Measurements from ENCODE around the gene TMEM225B. TPM values are rescaled to one million over a fixed set of nuclear protein-coding genes. Genes with fewer than 3 reads are reported as not detected.
"Not testable (repeated sequence)": the region's sequence is repeated elsewhere in the genome, so short reads cannot be mapped to it uniquely, and the experiment has no call there.

TMEM225B gene
- total and polyA plus RNA-seq, 3 experiments from 2014 or later, result 0.55 to 1.5 (median 0.70) TPM

GRCh38 chr7:99637414-99637813, 39.3 kb downstream of the TMEM225B start:
- CTCF ChIA-PET, result interaction anchor here (0.5 kb wide), 1 partner anchor 135 kb away, joined by 4 read pairs; no protein-coding TSS in a partner anchor
- H3K9me3 Mint-ChIP-seq; H3K4me1 Mint-ChIP-seq; H3K4me1 ChIP-seq (ENCODE audit: insufficient read depth, low read length); H3K4me3 ChIP-seq (ENCODE audit: low read length); H3K27ac ChIP-seq (ENCODE audit: low read depth, low read length); H3K36me3 ChIP-seq (ENCODE audit: insufficient read depth, low read length); POLR2A ChIA-PET; H3K27me3 ChIP-seq (ENCODE audit: insufficient read depth, low read length, poor library complexity, severe bottlenecking); H3K9me3 ChIP-seq (ENCODE audit: low read length); H3K4me3 Mint-ChIP-seq; DNase-seq; H3K27me3 Mint-ChIP-seq: not testable (repeated sequence)
- Mint-ChIP-seq H3K27ac (peak overlapping the region in 2 of 8 donors; percentile 48 to 56), H3K36me3 (peaks cover 0 to 48% (median 11%) of the 10 kb centered on the region in 3 donors)

GRCh38 chr7:99638731-99639130, 40.7 kb downstream of the TMEM225B start:
- H3K27ac Mint-ChIP-seq, result no peak overlapping the region
- H3K9me3 ChIP-seq (ENCODE audit: low read length), result no peaks in the 10 kb centered on the region
- peaks cover 0 to 3% (median 3%) of the 10 kb centered on the region in 3 donors for H3K4me1 Mint-ChIP-seq
- no peak overlapping the region for H3K4me3 ChIP-seq (ENCODE audit: low read length)
- H3K27ac ChIP-seq (ENCODE audit: low read depth, low read length), result no peak overlapping the region
- H3K27me3 Mint-ChIP-seq, result no peaks in the 10 kb centered on the region
- H3K36me3 ChIP-seq (ENCODE audit: insufficient read depth, low read length), result no peaks in the 10 kb centered on the region
- ChIA-PET CTCF (no interaction called here), POLR2A (no interaction called here)
- peaks cover 0 to 43% (median 8%) of the 10 kb centered on the region in 3 donors for H3K36me3 Mint-ChIP-seq
- no peaks in the 10 kb centered on the region for H3K9me3 Mint-ChIP-seq
- H3K4me3 Mint-ChIP-seq, result no peak overlapping the region
- no peak for DNase-seq
- no peaks in the 10 kb centered on the region for H3K27me3 ChIP-seq (ENCODE audit: insufficient read depth, low read length, poor library complexity, severe bottlenecking)
- no peaks in the 10 kb centered on the region for H3K4me1 ChIP-seq (ENCODE audit: insufficient read depth, low read length)

- H3K27ac ChIP-seq (ENCODE audit: low read depth, low read length), result no peak overlapping the region
- no peaks in the 10 kb centered on the region for H3K36me3 ChIP-seq (ENCODE audit: insufficient read depth, low read length)
- H3K4me1 ChIP-seq (ENCODE audit: insufficient read depth, low read length), result no peaks in the 10 kb centered on the region
- H3K4me3 ChIP-seq (ENCODE audit: low read length), result no peak overlapping the region
- Mint-ChIP-seq H3K4me3 (no peak overlapping the region), H3K27ac (no peak overlapping the region), H3K9me3 (no peaks in the 10 kb centered on the region), H3K4me1 (peaks cover 0 to 3% (median 3%) of the 10 kb centered on the region in 3 donors), H3K27me3 (no peaks in the 10 kb centered on the region), H3K36me3 (peaks cover 0 to 40% (median 11%) of the 10 kb centered on the region in 3 donors)
- H3K27me3 ChIP-seq (ENCODE audit: insufficient read depth, low read length, poor library complexity, severe bottlenecking), result no peaks in the 10 kb centered on the region
- no peak for DNase-seq
- no peaks in the 10 kb centered on the region for H3K9me3 ChIP-seq (ENCODE audit: low read length)
- ChIA-PET POLR2A (no interaction called here), CTCF (no interaction called here)
Measured at GRCh38 chr7:99639267-99639666, 41.2 kb downstream of the TMEM225B start.

- no peaks in the 10 kb centered on the region for H3K27me3 Mint-ChIP-seq
- H3K9me3 ChIP-seq (ENCODE audit: low read length), result no peaks in the 10 kb centered on the region
- no peaks in the 10 kb centered on the region for H3K36me3 ChIP-seq (ENCODE audit: insufficient read depth, low read length)
- DNase-seq, result no peak
- no peaks in the 10 kb centered on the region for H3K9me3 Mint-ChIP-seq
- H3K27ac ChIP-seq (ENCODE audit: low read depth, low read length), result no peak overlapping the region
- peaks cover 0 to 3% (median 3%) of the 10 kb centered on the region in 3 donors for H3K4me1 Mint-ChIP-seq
- POLR2A ChIA-PET, result no interaction called here
- CTCF ChIA-PET, result no interaction called here
- H3K4me3 Mint-ChIP-seq, result no peak overlapping the region
- peaks cover 12 to 50% (median 21%) of the 10 kb centered on the region in 3 donors for H3K36me3 Mint-ChIP-seq
- H3K4me1 ChIP-seq (ENCODE audit: insufficient read depth, low read length), result no peaks in the 10 kb centered on the region
- H3K27ac Mint-ChIP-seq, result peak overlapping the region in 4 of 8 donors; percentile 8 to 54 (median 27)
- no peak overlapping the region for H3K4me3 ChIP-seq (ENCODE audit: low read length)
- H3K27me3 ChIP-seq (ENCODE audit: insufficient read depth, low read length, poor library complexity, severe bottlenecking), result no peaks in the 10 kb centered on the region
Measured at GRCh38 chr7:99642027-99642426, 44.0 kb downstream of the TMEM225B start.

- H3K36me3 Mint-ChIP-seq, result peaks cover 16 to 52% (median 31%) of the 10 kb centered on the region in 3 donors
- no peaks in the 10 kb centered on the region for H3K9me3 Mint-ChIP-seq
- no peaks in the 10 kb centered on the region for H3K36me3 ChIP-seq (ENCODE audit: insufficient read depth, low read length)
- ChIA-PET CTCF (no interaction called here), POLR2A (no interaction called here)
- H3K27ac ChIP-seq (ENCODE audit: low read depth, low read length), result no peak overlapping the region
- no peak overlapping the region for H3K4me3 Mint-ChIP-seq
- no peaks in the 10 kb centered on the region for H3K27me3 Mint-ChIP-seq
- no peaks in the 10 kb centered on the region for H3K9me3 ChIP-seq (ENCODE audit: low read length)
- no peak overlapping the region for H3K4me3 ChIP-seq (ENCODE audit: low read length)
- H3K4me1 Mint-ChIP-seq, result peaks cover 0 to 9% (median 0%) of the 10 kb centered on the region in 3 donors
- H3K27me3 ChIP-seq (ENCODE audit: insufficient read depth, low read length, poor library complexity, severe bottlenecking), result no peaks in the 10 kb centered on the region
- no peak for DNase-seq
- H3K27ac Mint-ChIP-seq, result peak overlapping the region in 2 of 8 donors; percentile 2 to 42
- no peaks in the 10 kb centered on the region for H3K4me1 ChIP-seq (ENCODE audit: insufficient read depth, low read length)
Measured at GRCh38 chr7:99643464-99643863, 45.4 kb downstream of the TMEM225B start.

GRCh38 chr7:99644431-99644830, 46.4 kb downstream of the TMEM225B start:
- no peaks in the 10 kb centered on the region for H3K36me3 ChIP-seq (ENCODE audit: insufficient read depth, low read length)
- no peaks in the 10 kb centered on the region for H3K9me3 ChIP-seq (ENCODE audit: low read length)
- no peak overlapping the region for H3K4me3 ChIP-seq (ENCODE audit: low read length)
- H3K4me1 ChIP-seq (ENCODE audit: insufficient read depth, low read length), result no peaks in the 10 kb centered on the region
- ChIA-PET CTCF (no interaction called here), POLR2A (no interaction called here)
- Mint-ChIP-seq H3K4me3 (no peak overlapping the region), H3K27me3 (no peaks in the 10 kb centered on the region), H3K36me3 (peaks cover 16 to 48% (median 31%) of the 10 kb centered on the region in 3 donors), H3K4me1 (peaks cover 0 to 9% (median 0%) of the 10 kb centered on the region in 3 donors), H3K9me3 (no peaks in the 10 kb centered on the region), H3K27ac (peak overlapping the region in 1 of 8 donors; percentile 36)
- no peaks in the 10 kb centered on the region for H3K27me3 ChIP-seq (ENCODE audit: insufficient read depth, low read length, poor library complexity, severe bottlenecking)
- no peak for DNase-seq
- no peak overlapping the region for H3K27ac ChIP-seq (ENCODE audit: low read depth, low read length)

GRCh38 chr7:99645590-99645989, 47.5 kb downstream of the TMEM225B start:
- Mint-ChIP-seq H3K27me3 (no peaks in the 10 kb centered on the region), H3K4me1 (peaks cover 0 to 6% (median 0%) of the 10 kb centered on the region in 3 donors), H3K36me3 (peaks cover 16 to 47% (median 31%) of the 10 kb centered on the region in 3 donors), H3K9me3 (no peaks in the 10 kb centered on the region), H3K27ac (no peak overlapping the region), H3K4me3 (no peak overlapping the region)
- Histone ChIP-seq H3K36me3 (ENCODE audit: insufficient read depth, low read length) (no peaks in the 10 kb centered on the region), H3K4me3 (ENCODE audit: low read length) (no peak overlapping the region), H3K9me3 (ENCODE audit: low read length) (no peaks in the 10 kb centered on the region), H3K27ac (ENCODE audit: low read depth, low read length) (no peak overlapping the region), H3K27me3 (ENCODE audit: insufficient read depth, low read length, poor library complexity, severe bottlenecking) (no peaks in the 10 kb centered on the region), H3K4me1 (ENCODE audit: insufficient read depth, low read length) (no peaks in the 10 kb centered on the region)
- ChIA-PET CTCF (no interaction called here), POLR2A (no interaction called here)
- DNase-seq, result no peak

- H3K4me1 Mint-ChIP-seq, result peaks cover 0 to 6% (median 2%) of the 10 kb centered on the region in 3 donors
- DNase-seq, result no peak
- Histone ChIP-seq H3K4me1 (ENCODE audit: insufficient read depth, low read length) (no peaks in the 10 kb centered on the region), H3K27me3 (ENCODE audit: insufficient read depth, low read length, poor library complexity, severe bottlenecking) (no peaks in the 10 kb centered on the region), H3K9me3 (ENCODE audit: low read length) (no peaks in the 10 kb centered on the region), H3K36me3 (ENCODE audit: insufficient read depth, low read length) (no peaks in the 10 kb centered on the region), H3K27ac (ENCODE audit: low read depth, low read length) (no peak overlapping the region), H3K4me3 (ENCODE audit: low read length) (no peak overlapping the region)
- no peak overlapping the region for H3K27ac Mint-ChIP-seq
- CTCF ChIA-PET, result no interaction called here
- peaks cover 16 to 39% (median 25%) of the 10 kb centered on the region in 3 donors for H3K36me3 Mint-ChIP-seq
- POLR2A ChIA-PET, result no interaction called here
- no peak overlapping the region for H3K4me3 Mint-ChIP-seq
- H3K27me3 Mint-ChIP-seq, result no peaks in the 10 kb centered on the region
- no peaks in the 10 kb centered on the region for H3K9me3 Mint-ChIP-seq
Measured at GRCh38 chr7:99648843-99649242, 50.8 kb downstream of the TMEM225B start.

GRCh38 chr7:99651290-99651689, 53.2 kb downstream of the TMEM225B start:
- POLR2A ChIA-PET, result no interaction called here
- no peak overlapping the region for H3K4me3 Mint-ChIP-seq
- H3K9me3 Mint-ChIP-seq, result no peaks in the 10 kb centered on the region
- Histone ChIP-seq H3K27ac (ENCODE audit: low read depth, low read length) (no peak overlapping the region), H3K4me3 (ENCODE audit: low read length) (no peak overlapping the region), H3K9me3 (ENCODE audit: low read length) (no peaks in the 10 kb centered on the region), H3K4me1 (ENCODE audit: insufficient read depth, low read length) (no peaks in the 10 kb centered on the region), H3K36me3 (ENCODE audit: insufficient read depth, low read length) (no peaks in the 10 kb centered on the region), H3K27me3 (ENCODE audit: insufficient read depth, low read length, poor library complexity, severe bottlenecking) (no peaks in the 10 kb centered on the region)
- H3K27me3 Mint-ChIP-seq, result no peaks in the 10 kb centered on the region
- peaks cover 2 to 6% (median 4%) of the 10 kb centered on the region in 3 donors for H3K4me1 Mint-ChIP-seq
- H3K36me3 Mint-ChIP-seq, result peaks cover 9 to 19% (median 16%) of the 10 kb centered on the region in 3 donors
- no peak for DNase-seq
- CTCF ChIA-PET, result no interaction called here
- peak overlapping the region in 1 of 8 donors; percentile 47 for H3K27ac Mint-ChIP-seq

Measured in CD8-positive, alpha-beta memory T cell (primary cell).